CD1c-positive myeloid dendritic cell (primary cell): Measurements from ENCODE around the gene LIMK2.
"Not testable (repeated sequence)": the region's sequence is repeated elsewhere in the genome, so short reads cannot be mapped to it uniquely, and the experiment has no call there.

Experiments
- DNase-seq: peaks from one replicate; pipeline ENCODE4 v3.0.0-alpha.2; 2016; ENCODE audit errors: extremely low spot score

Gene LIMK2

DNA sequence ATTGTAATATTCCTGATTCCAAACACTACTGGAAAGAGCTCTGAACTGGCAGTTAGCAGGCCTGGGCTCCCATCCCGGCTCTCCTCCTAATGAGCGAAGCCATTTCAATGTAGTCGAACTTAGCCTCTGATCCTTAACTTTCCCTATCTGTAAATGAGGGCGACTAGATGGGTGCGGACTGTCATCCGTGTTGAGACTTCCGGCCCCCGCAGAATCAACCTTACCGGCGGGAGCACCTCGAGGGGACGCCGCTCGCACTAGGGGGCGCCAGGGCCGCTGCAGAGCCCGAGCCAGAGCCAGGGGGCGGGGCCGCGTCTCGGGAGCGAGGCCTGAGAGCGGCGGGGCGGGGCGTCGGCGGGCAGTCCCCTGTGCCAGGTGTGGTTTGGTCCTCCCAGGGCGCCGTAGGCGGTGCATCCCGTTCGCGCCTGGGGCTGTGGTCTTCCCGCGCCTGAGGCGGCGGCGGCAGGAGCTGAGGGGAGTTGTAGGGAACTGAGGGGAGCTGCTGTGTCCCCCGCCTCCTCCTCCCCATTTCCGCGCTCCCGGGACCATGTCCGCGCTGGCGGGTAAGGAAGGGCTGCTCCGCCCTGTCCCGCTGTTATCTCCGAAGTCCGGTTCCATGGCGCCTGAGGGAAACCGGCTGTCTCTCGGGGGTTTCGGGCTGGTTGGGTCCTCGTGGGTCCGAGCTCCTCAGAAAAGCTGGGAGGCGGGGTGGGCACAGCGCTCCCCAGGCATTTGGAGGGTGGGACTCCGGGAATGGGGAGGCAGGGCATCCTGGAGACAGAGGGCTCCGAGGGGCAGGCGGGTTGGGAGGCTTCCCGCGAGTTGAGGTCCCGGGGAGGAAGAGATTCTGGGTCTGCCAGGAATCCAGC lies at the start of gene LIMK2:
Gene LIMK2, plus strand, starts transcription at position 437 of the 869 bp plus-strand sequence. Its CDS starts 111 bp downstream, at position 548.
- peak; percentile 94 for DNase-seq

DNA sequence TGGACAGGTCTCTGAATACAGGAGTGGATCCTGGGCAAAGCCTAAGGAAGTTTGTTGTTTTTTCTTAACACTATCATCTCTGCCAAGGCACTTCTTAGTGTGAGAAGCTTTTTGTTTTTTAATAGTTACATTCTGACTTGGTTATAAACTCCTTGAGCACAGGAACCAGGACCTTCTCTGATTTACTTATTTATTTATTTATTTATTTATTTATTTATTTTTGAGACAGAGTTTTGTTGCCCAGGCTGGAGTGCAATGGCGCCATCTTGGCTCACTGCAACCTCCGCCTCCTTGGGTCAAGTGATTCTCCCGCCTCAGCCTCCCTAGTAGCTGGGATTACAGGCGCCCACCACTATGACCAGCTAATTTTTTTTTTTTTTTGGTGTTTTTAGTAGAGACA lies 41.1 kb upstream of the LIMK2 start:
- no peak for DNase-seq

DNA sequence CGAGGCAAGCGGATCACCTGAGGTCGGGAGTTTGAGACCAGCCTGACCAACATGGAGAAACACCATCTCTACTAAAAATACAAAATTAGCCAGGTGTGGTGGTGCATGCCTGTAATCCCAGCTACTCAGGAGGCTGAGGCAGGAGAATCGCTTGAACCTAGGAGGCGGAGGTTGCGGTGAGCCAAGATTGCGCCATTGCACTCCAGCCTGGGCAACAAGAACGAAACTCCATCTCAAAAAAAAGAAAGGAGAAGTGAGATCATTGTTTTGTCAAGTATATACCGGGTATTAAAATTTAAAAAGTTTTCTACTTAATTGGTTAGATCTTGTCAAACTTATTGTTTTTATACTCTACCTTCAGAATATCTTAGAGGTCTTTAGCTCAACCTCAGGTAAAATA lies 40.4 kb upstream of the LIMK2 start:
- peak; percentile 44 for DNase-seq

GRCh38 chr22:31173386-31174145 lies 38.5 kb upstream of the LIMK2 start:
- no peak for DNase-seq

GRCh38 chr22:31176923-31177322 lies 35.2 kb upstream of the LIMK2 start:
- no peak for DNase-seq

GRCh38 chr22:31177420-31178162 lies 34.5 kb upstream of the LIMK2 start:
- no peak for DNase-seq

DNA sequence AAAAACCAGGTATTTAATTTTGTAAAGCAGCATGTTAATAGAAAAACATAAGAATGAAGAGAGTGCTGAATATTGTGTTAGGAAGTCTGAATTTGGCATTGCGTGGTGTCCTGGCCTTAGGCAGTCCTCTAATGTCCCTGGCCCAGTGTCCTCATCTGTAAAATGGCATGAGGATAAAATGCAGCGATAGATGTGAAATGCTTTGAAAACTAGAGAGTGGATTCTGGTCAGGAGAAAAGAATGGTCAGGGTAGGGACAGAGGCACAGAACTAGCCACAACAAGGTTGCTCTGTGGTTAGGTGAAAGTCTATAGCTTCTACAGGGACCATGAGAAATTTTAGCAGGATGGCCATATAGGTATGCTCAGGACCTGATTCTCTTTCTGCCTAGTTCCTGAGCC lies 33.2 kb upstream of the LIMK2 start:
- DNase-seq = no peak

DNA sequence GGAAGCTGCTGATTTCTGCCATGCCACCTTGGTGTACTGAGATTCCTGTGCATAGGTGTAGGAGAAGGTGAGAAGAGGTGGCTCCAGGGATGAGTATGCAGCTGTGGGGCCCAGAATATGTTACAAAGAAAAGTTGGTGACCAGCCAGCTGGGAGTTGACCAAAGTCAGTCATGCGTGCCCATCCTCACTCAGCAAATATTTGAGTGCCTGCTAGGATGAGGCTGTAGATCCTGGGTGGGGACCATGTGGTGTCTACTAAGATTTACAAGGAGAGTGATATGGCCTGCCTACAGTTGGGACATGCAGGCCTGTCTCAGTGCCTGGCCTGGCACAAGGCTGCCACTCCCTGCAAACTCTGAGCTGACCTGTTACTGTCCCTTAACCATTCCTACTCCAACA lies 32.8 kb upstream of the LIMK2 start:
- no peak for DNase-seq

GRCh38 chr22:31184015-31184414 lies 28.1 kb upstream of the LIMK2 start:
- no peak for DNase-seq

- DNase-seq = no peak
Measured at GRCh38 chr22:31185056-31185455, 27.0 kb upstream of the LIMK2 start.

- no peak for DNase-seq
Measured at GRCh38 chr22:31187627-31188026, 24.5 kb upstream of the LIMK2 start.

- no peak for DNase-seq
Measured at GRCh38 chr22:31192513-31192912, 19.6 kb upstream of the LIMK2 start.

GRCh38 chr22:31193092-31193491 lies 19.0 kb upstream of the LIMK2 start:
- DNase-seq = no peak

DNA sequence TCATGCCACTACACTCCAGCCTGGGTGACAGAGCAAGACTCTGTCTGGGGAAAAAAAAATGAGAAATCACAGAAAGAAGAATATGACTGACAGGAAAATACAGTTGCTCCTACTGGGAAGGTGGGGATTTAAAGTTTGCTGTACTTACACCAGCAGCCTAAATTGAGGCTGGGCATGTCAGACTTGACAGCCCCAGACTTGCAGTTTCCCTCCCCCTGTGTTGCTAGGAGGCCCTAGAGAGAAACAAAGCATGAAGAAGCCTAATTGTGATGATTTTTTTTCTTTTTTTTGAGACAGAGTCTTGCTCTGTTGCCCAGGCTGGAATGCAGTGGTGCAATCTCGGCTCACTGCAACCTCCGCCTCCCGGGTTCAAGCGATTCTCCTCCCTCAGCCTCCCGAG lies 17.4 kb upstream of the LIMK2 start:
- DNase-seq = not testable (repeated sequence)

GRCh38 chr22:31199187-31199586 lies 12.9 kb upstream of the LIMK2 start:
- no peak for DNase-seq

DNA sequence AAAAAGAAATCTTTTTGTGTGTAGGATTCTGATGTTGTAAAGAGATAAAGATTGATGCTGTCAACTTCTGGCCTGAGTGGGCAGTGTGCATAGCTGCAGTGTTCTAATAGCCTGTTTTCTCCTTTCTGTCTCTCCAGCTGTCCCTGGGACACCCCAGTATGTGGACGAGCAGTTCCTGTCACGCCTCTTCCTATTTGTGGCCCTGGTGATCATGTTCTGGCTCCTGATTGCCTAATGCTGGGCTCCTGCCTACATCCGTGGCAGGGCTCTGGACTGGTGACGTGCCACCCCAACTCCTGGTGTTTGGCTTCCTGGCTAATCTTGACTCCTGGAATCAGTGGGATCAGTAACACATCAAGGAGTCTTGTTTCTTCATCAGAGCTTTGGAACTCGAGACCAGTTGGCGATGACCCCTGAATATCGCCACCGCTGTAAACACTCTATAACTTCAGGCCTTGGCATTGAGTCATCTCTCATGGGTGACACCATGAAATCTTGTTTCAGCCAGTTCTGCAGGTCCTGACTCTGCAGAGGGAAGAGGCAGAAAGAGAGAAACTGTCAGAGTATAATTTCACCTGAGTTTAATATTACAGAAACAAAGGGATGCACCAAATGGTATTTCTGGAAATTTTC lies 7.6 kb upstream of the LIMK2 start:
- not testable (repeated sequence) for DNase-seq

- not testable (repeated sequence) for DNase-seq
Measured at GRCh38 chr22:31205059-31205458, 7.0 kb upstream of the LIMK2 start.

DNA sequence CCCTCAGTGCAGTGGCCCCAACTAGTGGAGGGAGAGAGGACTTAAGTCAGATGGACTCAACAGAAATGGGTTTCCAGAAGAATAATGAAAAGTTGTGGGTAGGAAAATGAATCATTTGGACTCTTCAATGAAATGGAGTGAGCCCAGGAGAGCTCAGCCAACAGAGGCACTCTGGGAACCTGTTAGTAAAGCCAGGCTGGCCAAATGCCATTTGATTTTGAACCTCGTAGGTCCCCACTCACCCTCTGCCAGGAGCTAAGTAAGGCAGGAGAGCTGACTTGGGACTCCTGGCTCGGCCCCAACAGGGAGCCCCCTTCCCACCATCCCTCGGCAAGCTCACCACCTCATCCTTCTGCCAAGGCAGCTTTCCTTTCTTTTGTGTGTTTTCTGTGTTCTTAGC lies 5.6 kb upstream of the LIMK2 start:
- not testable (repeated sequence) for DNase-seq

DNA sequence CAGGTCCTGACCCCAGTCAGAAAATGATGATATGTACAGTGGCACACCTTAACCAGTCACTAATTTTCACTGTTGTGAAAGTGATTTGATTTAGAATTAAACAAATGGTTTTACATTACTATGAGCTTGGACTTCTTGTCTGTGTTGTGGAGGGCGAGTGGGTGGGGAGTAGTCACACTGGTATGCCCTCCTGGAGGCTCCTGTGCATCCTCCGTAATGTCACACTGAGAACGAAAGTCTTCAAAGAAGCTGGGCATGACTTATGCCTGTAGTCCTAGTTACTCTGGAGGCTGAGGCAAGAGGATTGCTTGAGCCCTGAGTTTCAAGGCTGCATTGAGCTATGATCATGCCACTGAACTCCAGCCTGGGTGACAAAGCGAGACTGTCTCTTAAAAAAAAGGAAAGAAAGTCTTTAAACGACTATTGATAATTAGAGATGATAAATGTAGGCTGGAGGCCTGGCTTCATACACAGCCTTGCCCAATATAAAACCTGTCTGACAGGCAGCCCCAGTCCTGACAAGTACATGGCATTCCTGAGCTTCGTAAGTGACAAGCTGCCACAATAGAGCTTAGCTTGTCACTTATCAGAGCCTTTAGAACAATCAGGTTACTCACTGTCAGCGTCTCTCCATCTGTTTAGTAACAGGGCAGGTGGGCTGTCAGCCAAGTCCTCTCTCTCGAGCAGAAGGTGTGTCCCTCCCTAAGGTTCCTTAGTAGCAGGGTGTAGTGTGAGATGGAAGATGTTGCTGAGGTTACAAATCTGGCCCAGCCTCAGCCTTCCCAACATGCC lies 5.0 kb upstream of the LIMK2 start:
- no peak for DNase-seq

DNA sequence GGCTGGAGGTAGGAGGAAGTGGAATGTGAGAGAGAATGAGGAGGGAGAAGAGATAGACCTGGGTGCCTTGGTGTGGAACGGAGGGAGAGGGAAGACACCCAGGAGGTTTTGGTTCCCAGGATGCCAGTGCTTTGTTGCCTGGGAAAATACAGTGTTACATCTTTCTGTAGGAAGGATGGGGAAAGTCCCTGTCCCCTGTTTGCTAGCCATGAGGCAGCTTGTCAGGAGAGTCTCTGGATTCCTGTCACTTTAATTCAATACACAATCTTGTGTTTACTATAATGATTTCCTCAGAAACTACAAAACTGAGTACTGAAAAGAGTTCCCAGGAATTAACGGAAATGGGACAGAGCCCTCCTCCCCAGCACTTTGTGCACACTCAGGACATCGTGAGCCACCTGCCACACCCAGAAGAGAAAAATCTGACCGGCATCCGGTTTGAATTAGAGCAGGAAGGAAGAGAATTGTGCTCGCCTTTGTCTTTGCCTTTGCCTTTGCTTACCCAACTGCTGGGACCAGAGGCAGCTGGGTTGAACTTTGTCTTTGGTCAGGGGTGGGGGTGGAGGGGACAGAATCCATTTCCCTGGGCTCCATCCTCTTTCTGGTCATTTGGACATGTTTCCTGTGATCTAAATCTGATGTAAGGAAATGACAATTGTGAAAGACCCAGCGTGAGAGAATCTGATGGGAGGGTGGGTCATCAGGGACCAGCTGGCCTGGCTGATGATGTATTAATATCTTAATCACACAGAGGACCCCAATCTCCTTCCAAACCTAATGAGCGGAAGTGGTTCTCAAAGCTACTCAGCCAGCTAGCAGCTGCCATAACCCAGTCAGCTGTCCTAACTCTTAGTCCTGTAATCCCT lies 1.3 kb upstream of the LIMK2 start:
- peak; percentile 25 for DNase-seq
